WTC11 (cell line): ENCODE data around the gene PARP3.

ENCODE experiments used
- ATF1 ChIP-seq: sonication (generic); formaldehyde crosslinking; IDR thresholded peaks from 2 replicates; pipeline ENCODE4 v1.8.1; 2023; ENCODE audit warnings: mild to moderate bottlenecking, moderate library complexity, missing genetic modification reagents
- CREB1 ChIP-seq: sonication (generic); formaldehyde crosslinking; IDR thresholded peaks from 2 replicates; pipeline ENCODE4 v1.8.0; 2023; ENCODE audit warnings: mild to moderate bottlenecking, missing genetic modification reagents
- FOXJ3 ChIP-seq: sonication (generic); formaldehyde crosslinking; IDR thresholded peaks from 2 replicates; pipeline ENCODE4 v1.9.0; 2021; ENCODE audit warnings: missing genetic modification reagents, mild to moderate bottlenecking, borderline replicate concordance
- NFYB ChIP-seq: sonication (generic); formaldehyde crosslinking; conservative IDR thresholded peaks from 2 replicates; pipeline ENCODE4 v1.8.0; 2022; ENCODE audit warnings: low read depth, missing genetic modification reagents
- ZNF416 ChIP-seq: fragments of 250-450 bp; sonication (Bioruptor Pico); IDR thresholded peaks from 2 replicates; pipeline ENCODE4 v1.9.0; 2021; ENCODE audit warnings: mild to moderate bottlenecking, inconsistent platforms
- ZNF671 ChIP-seq: fragments of 250-450 bp; sonication (Bioruptor Pico); IDR thresholded peaks from 2 replicates; pipeline ENCODE4 v1.8.0; 2021; ENCODE audit warnings: mild to moderate bottlenecking
- TF ChIP-seq, protein P1 (sequence below): sonication (generic); formaldehyde crosslinking; IDR thresholded peaks from 2 replicates; pipeline ENCODE4 v1.8.1; 2022; ENCODE audit warnings: low read depth, mild to moderate bottlenecking, moderate library complexity, missing genetic modification reagents, borderline replicate concordance
- TF ChIP-seq, protein P2 (sequence below): fragments of 200-600 bp; IDR thresholded peaks from 2 replicates; pipeline ENCODE4 v1.8.0; 2022; ENCODE audit warnings: antibody characterized with exemption
- TF ChIP-seq, protein P3 (sequence below): sonication (generic); formaldehyde crosslinking; IDR thresholded peaks from 2 replicates; pipeline ENCODE4 v1.8.0; 2023; ENCODE audit warnings: missing genetic modification reagents
- TF ChIP-seq, protein P4 (sequence below): sonication (generic); formaldehyde crosslinking; IDR thresholded peaks from 2 replicates; pipeline ENCODE4 v1.8.1; 2023; ENCODE audit warnings: mild to moderate bottlenecking, missing genetic modification reagents, moderate library complexity
- TF ChIP-seq, protein P5 (sequence below): sonication (generic); formaldehyde crosslinking; IDR thresholded peaks from 2 replicates; pipeline ENCODE4 v1.8.1; 2023; ENCODE audit warnings: mild to moderate bottlenecking, missing genetic modification reagents
- TF ChIP-seq, protein P6 (sequence below): sonication (generic); formaldehyde crosslinking; IDR thresholded peaks from 2 replicates; pipeline ENCODE4 v1.8.1; 2023; ENCODE audit warnings: mild to moderate bottlenecking, missing genetic modification reagents, moderate library complexity
- TF ChIP-seq, protein P7 (sequence below): sonication (generic); formaldehyde crosslinking; IDR thresholded peaks from 2 replicates; pipeline ENCODE4 v1.8.0; 2022; ENCODE audit warnings: mild to moderate bottlenecking, missing genetic modification reagents
- TF ChIP-seq, protein P8 (sequence below): fragments of 250-450 bp; sonication (Bioruptor Pico); IDR thresholded peaks from 2 replicates; pipeline ENCODE4 v2.1.2; 2022; ENCODE audit warnings: mild to moderate bottlenecking, moderate library complexity

DNA sequence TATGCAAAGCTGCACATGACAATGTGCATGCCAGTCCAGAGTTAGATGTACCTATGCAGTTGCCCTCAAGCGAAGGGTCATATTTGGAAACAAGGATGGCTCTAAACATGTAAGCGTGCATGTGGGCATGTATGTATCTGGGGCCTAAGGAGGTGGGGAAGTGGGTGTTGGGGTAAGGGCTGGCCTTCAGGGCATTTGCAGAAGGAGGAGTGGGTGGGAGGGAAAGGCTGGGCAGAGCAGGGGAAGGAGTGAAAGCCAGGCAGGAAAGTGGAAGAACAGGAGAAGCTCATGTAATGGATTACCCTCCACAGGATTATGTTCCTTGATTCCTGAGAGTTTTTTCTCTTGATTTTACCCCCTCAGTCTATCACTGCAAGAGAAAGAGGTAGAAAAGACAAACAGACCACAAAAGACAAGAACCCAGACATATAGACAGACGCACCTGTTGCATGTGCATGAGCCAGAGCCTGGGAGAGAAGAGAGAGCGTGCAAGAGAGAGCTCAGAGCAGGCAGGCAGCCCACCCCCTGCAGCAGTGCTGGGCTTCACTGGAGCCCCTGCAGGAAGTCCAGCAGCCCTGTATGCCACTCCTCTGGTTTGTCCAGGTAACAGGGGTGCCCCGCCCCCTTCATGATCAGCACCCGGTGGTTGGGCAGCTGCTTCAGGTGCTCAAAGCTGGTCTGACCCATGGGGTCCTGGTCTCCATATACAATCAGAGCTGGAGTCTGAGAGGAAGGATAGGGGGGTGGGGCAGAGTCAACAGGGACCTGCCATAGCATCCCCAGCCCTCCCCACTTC, 26.9 kb downstream of the PARP3 start:
- TF ChIP-seq, protein P1, sequence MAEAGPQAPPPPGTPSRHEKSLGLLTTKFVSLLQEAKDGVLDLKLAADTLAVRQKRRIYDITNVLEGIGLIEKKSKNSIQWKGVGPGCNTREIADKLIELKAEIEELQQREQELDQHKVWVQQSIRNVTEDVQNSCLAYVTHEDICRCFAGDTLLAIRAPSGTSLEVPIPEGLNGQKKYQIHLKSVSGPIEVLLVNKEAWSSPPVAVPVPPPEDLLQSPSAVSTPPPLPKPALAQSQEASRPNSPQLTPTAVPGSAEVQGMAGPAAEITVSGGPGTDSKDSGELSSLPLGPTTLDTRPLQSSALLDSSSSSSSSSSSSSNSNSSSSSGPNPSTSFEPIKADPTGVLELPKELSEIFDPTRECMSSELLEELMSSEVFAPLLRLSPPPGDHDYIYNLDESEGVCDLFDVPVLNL = no peak
- TF ChIP-seq ZNF416 = no peak
- TF ChIP-seq, protein P2, sequence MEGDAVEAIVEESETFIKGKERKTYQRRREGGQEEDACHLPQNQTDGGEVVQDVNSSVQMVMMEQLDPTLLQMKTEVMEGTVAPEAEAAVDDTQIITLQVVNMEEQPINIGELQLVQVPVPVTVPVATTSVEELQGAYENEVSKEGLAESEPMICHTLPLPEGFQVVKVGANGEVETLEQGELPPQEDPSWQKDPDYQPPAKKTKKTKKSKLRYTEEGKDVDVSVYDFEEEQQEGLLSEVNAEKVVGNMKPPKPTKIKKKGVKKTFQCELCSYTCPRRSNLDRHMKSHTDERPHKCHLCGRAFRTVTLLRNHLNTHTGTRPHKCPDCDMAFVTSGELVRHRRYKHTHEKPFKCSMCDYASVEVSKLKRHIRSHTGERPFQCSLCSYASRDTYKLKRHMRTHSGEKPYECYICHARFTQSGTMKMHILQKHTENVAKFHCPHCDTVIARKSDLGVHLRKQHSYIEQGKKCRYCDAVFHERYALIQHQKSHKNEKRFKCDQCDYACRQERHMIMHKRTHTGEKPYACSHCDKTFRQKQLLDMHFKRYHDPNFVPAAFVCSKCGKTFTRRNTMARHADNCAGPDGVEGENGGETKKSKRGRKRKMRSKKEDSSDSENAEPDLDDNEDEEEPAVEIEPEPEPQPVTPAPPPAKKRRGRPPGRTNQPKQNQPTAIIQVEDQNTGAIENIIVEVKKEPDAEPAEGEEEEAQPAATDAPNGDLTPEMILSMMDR = no peak; the same call in 1 of the 2 replicates
- TF ChIP-seq, protein P3, sequence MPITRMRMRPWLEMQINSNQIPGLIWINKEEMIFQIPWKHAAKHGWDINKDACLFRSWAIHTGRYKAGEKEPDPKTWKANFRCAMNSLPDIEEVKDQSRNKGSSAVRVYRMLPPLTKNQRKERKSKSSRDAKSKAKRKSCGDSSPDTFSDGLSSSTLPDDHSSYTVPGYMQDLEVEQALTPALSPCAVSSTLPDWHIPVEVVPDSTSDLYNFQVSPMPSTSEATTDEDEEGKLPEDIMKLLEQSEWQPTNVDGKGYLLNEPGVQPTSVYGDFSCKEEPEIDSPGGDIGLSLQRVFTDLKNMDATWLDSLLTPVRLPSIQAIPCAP (CRISPR knock-in tag) = no peak
- TF ChIP-seq, protein P4, sequence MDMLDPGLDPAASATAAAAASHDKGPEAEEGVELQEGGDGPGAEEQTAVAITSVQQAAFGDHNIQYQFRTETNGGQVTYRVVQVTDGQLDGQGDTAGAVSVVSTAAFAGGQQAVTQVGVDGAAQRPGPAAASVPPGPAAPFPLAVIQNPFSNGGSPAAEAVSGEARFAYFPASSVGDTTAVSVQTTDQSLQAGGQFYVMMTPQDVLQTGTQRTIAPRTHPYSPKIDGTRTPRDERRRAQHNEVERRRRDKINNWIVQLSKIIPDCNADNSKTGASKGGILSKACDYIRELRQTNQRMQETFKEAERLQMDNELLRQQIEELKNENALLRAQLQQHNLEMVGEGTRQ = no peak
- TF ChIP-seq, protein P5, sequence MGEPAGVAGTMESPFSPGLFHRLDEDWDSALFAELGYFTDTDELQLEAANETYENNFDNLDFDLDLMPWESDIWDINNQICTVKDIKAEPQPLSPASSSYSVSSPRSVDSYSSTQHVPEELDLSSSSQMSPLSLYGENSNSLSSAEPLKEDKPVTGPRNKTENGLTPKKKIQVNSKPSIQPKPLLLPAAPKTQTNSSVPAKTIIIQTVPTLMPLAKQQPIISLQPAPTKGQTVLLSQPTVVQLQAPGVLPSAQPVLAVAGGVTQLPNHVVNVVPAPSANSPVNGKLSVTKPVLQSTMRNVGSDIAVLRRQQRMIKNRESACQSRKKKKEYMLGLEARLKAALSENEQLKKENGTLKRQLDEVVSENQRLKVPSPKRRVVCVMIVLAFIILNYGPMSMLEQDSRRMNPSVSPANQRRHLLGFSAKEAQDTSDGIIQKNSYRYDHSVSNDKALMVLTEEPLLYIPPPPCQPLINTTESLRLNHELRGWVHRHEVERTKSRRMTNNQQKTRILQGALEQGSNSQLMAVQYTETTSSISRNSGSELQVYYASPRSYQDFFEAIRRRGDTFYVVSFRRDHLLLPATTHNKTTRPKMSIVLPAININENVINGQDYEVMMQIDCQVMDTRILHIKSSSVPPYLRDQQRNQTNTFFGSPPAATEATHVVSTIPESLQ (CRISPR knock-in tag) = no peak
- no peak for TF ChIP-seq FOXJ3
- TF ChIP-seq CREB1 = no peak
- TF ChIP-seq ATF1 (CRISPR knock-in tag) = no peak
- TF ChIP-seq, protein P6, sequence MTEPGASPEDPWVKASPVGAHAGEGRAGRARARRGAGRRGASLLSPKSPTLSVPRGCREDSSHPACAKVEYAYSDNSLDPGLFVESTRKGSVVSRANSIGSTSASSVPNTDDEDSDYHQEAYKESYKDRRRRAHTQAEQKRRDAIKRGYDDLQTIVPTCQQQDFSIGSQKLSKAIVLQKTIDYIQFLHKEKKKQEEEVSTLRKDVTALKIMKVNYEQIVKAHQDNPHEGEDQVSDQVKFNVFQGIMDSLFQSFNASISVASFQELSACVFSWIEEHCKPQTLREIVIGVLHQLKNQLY (CRISPR knock-in tag) = no peak
- no peak for TF ChIP-seq ZNF671 (CRISPR knock-in tag)
- TF ChIP-seq, protein P7, sequence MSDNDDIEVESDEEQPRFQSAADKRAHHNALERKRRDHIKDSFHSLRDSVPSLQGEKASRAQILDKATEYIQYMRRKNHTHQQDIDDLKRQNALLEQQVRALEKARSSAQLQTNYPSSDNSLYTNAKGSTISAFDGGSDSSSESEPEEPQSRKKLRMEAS (CRISPR knock-in tag) = no peak; the same call in 1 of the 2 replicates
- TF ChIP-seq, protein P8, sequence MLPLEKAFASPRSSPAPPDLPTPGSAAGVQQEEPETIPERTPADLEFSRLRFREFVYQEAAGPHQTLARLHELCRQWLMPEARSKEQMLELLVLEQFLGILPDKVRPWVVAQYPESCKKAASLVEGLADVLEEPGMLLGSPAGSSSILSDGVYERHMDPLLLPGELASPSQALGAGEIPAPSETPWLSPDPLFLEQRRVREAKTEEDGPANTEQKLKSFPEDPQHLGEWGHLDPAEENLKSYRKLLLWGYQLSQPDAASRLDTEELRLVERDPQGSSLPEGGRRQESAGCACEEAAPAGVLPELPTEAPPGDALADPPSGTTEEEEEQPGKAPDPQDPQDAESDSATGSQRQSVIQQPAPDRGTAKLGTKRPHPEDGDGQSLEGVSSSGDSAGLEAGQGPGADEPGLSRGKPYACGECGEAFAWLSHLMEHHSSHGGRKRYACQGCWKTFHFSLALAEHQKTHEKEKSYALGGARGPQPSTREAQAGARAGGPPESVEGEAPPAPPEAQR (CRISPR knock-in tag) = no peak
- no peak for TF ChIP-seq NFYB (CRISPR knock-in tag)
